HepG2 (cell line): ENCODE results near the gene ATIC. TPM values are rescaled to one million over a fixed set of nuclear protein-coding genes. Genes with fewer than 3 reads are reported as not detected.

ENCODE experiments used
- HCFC1 ChIP-seq: fragments of 150-350 bp; IDR thresholded peaks from 2 replicates; pipeline ENCODE4 v1.6.1; 2014; ENCODE audit warnings: low read depth, low read length
- ISX ChIP-seq: sonication (generic); formaldehyde crosslinking; conservative IDR thresholded peaks from 2 replicates; pipeline ENCODE4 v1.5.0; 2020; ENCODE audit warnings: missing genetic modification reagents
- KAT8 ChIP-seq: IDR thresholded peaks from 2 replicates; pipeline ENCODE4 v1.6.1; 2016; ENCODE audit warnings: missing genetic modification reagents, missing compliant biosample characterization
- KDM5B ChIP-seq: sonication (generic); formaldehyde crosslinking; IDR thresholded peaks from 2 replicates; pipeline ENCODE4 v1.4.0; 2020; ENCODE audit warnings: missing genetic modification reagents, mild to moderate bottlenecking, borderline replicate concordance
- MAF1 ChIP-seq: sonication (generic); formaldehyde crosslinking; IDR thresholded peaks from 2 replicates; pipeline ENCODE4 v1.5.0; 2020; ENCODE audit warnings: missing genetic modification reagents, borderline replicate concordance
- MYC ChIP-seq: sonication (generic); formaldehyde crosslinking; IDR thresholded peaks from 2 replicates; pipeline ENCODE4 v1.9.0; 2021; ENCODE audit warnings: missing genetic modification reagents, borderline replicate concordance
- ZFP1 ChIP-seq: IDR thresholded peaks from 2 replicates; pipeline ENCODE4 v1.6.1; 2016
- ZKSCAN1 ChIP-seq: fragments of 150-350 bp; IDR thresholded peaks from 2 replicates; pipeline ENCODE4 v1.6.1; 2014; ENCODE audit warnings: low read length
- ZNF292 ChIP-seq: sonication (generic); formaldehyde crosslinking; IDR thresholded peaks from 2 replicates; pipeline ENCODE4 v1.8.1; 2022; ENCODE audit warnings: mild to moderate bottlenecking, low read depth, missing genetic modification reagents, borderline replicate concordance
- ZNF354B ChIP-seq: sonication (generic); formaldehyde crosslinking; IDR thresholded peaks from 2 replicates; pipeline ENCODE4 v1.8.0; 2022; ENCODE audit warnings: mild to moderate bottlenecking, missing genetic modification reagents
- ZNF451 ChIP-seq: sonication (generic); formaldehyde crosslinking; IDR thresholded peaks from 2 replicates; pipeline ENCODE4 v1.5.0; 2020; ENCODE audit warnings: mild to moderate bottlenecking, missing genetic modification reagents
- polyA plus RNA-seq, 8 experiments: library from polyadenylated mRNA; depleted of rRNA in 3 of 8; stranded (reverse) in 7 of 8; unstranded in 1 of 8; fragments of >200 nt; fragmentation: Illumina TruSeq in 4 of 8; extraction: Trizol in 4 of 8; gene quantifications; 2 replicates each; pipeline versions ENCODE4 v1.2.1 to v1.2.3, GENCODE V29; 2011 to 2016; ENCODE audit warnings: low read depth in 4 of 8, missing spikeins in 1 of 8, mixed read lengths in 1 of 8; ENCODE audit not compliant: insufficient read depth in 1 of 8
- total RNA-seq, 5 experiments: library from RNA; depleted of rRNA; stranded (reverse); fragments of >200 nt; fragmentation: Illumina TruSeq; extraction: Trizol; gene quantifications; 2 replicates each; pipeline ENCODE4 v1.2.3, GENCODE V29; 2016; ENCODE audit warnings: low read depth in 1 of 5
- TF ChIP-seq, protein P1 (sequence below): IDR thresholded peaks from 2 replicates; pipeline ENCODE4 v1.6.1; 2016; ENCODE audit warnings: control low read depth
- TF ChIP-seq, protein P2 (sequence below): sonication (generic); formaldehyde crosslinking; IDR thresholded peaks from 2 replicates; pipeline ENCODE4 v1.4.0; 2020; ENCODE audit warnings: mild to moderate bottlenecking, missing genetic modification reagents
- TF ChIP-seq, protein P3 (sequence below): sonication (generic); formaldehyde crosslinking; IDR thresholded peaks from 2 replicates; pipeline ENCODE4 v1.5.1; 2020; ENCODE audit warnings: missing genetic modification reagents, mild to moderate bottlenecking, borderline replicate concordance
- TF ChIP-seq, protein P4 (sequence below): sonication (generic); formaldehyde crosslinking; IDR thresholded peaks from 2 replicates; pipeline ENCODE4 v1.4.0; 2020; ENCODE audit warnings: missing genetic modification reagents
- TF ChIP-seq, protein P5 (sequence below), 2 experiments: sonication (generic) in 1 of 2; formaldehyde crosslinking in 1 of 2; IDR thresholded peaks; 2 replicates each; pipeline versions ENCODE4 v1.4.0 to v1.6.1; 2018 to 2020; ENCODE audit warnings: missing genetic modification reagents in 2 of 2, borderline replicate concordance in 1 of 2, low read depth in 1 of 2, mild to moderate bottlenecking in 1 of 2, missing biosample characterization in 1 of 2
- TF ChIP-seq, protein P6 (sequence below): sonication (generic); formaldehyde crosslinking; IDR thresholded peaks from 2 replicates; pipeline ENCODE4 v1.5.0; 2020; ENCODE audit warnings: missing genetic modification reagents
- TF ChIP-seq, protein P7 (sequence below): sonication (generic); formaldehyde crosslinking; conservative IDR thresholded peaks from 2 replicates; pipeline ENCODE4 v1.8.0; 2022; ENCODE audit warnings: missing genetic modification reagents

Gene ATIC
- total and polyA plus RNA-seq, 2 of the 13 experiments (the other 11 are each of a cell fraction or from before 2014, with no cell fraction given): 89.8 to 146 TPM

DNA sequence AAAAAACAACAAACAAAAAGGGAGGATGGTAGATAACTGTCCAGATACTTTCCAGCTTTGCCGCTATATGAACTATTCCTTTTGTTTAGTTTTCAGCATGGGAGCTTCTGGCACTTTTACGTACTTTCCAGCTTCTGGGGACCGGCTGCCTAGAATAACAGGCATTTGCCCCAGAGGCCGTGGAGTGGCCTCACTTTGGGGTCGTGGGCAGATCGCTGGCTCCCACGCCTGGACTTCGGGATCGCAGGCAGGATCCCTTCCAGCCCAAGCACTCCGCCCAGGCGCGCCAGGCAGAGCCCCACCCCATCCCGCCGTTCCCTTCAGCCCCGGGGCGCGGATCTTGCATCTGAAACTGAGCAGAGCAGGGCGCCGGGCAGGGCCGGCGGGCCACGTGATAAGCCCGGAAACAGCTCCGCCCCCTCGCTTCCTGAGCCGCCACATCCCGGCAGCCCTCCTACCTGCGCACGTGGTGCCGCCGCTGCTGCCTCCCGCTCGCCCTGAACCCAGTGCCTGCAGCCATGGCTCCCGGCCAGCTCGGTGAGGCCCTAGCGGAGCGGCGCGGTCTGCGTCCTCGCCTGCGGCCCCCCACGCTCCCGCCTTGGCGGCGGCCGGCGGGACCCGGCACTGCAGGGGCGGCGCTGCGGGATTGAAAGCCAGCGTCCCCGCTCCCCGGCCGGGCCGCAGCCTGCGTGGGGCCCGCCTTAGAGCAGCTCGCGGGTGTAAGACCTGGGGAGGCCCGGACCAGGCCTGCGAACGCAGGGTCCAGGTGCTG is at the start of gene ATIC (continued):
- TF ChIP-seq, protein P1, sequence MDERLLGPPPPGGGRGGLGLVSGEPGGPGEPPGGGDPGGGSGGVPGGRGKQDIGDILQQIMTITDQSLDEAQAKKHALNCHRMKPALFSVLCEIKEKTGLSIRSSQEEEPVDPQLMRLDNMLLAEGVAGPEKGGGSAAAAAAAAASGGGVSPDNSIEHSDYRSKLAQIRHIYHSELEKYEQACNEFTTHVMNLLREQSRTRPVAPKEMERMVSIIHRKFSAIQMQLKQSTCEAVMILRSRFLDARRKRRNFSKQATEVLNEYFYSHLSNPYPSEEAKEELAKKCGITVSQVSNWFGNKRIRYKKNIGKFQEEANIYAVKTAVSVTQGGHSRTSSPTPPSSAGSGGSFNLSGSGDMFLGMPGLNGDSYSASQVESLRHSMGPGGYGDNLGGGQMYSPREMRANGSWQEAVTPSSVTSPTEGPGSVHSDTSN: no peak
- peak; percentile 92 for TF ChIP-seq KAT8
- TF ChIP-seq, protein P2, sequence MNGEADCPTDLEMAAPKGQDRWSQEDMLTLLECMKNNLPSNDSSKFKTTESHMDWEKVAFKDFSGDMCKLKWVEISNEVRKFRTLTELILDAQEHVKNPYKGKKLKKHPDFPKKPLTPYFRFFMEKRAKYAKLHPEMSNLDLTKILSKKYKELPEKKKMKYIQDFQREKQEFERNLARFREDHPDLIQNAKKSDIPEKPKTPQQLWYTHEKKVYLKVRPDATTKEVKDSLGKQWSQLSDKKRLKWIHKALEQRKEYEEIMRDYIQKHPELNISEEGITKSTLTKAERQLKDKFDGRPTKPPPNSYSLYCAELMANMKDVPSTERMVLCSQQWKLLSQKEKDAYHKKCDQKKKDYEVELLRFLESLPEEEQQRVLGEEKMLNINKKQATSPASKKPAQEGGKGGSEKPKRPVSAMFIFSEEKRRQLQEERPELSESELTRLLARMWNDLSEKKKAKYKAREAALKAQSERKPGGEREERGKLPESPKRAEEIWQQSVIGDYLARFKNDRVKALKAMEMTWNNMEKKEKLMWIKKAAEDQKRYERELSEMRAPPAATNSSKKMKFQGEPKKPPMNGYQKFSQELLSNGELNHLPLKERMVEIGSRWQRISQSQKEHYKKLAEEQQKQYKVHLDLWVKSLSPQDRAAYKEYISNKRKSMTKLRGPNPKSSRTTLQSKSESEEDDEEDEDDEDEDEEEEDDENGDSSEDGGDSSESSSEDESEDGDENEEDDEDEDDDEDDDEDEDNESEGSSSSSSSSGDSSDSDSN (CRISPR knock-in tag): peak; percentile 96; the same call in 1 of the 2 replicates
- TF ChIP-seq KDM5B: peak; percentile 98
- TF ChIP-seq, protein P3, sequence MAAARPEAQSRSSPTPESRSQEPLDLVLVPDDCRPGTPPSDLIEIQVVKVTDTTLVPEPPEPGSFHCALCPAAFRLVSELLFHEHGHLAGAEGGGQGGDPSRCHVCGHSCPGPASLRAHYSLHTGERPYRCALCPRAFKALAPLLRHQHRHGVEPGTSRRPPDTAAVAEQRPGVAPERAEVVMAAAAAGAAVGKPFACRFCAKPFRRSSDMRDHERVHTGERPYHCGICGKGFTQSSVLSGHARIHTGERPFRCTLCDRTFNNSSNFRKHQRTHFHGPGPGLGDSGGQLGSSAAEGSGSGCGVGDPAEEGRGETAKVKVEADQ (CRISPR knock-in tag): peak; percentile 99
- TF ChIP-seq MYC (CRISPR knock-in tag): peak; percentile 100
- TF ChIP-seq ZNF354B (CRISPR knock-in tag): no peak
- no peak for TF ChIP-seq HCFC1
- peak; percentile 91 for TF ChIP-seq ZNF292
- peak; percentile 84; the same call in 1 of the 2 replicates for TF ChIP-seq MAF1 (CRISPR knock-in tag)
- TF ChIP-seq, protein P4, sequence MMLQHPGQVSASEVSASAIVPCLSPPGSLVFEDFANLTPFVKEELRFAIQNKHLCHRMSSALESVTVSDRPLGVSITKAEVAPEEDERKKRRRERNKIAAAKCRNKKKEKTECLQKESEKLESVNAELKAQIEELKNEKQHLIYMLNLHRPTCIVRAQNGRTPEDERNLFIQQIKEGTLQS: peak; percentile 60; the same call in 1 of the 2 replicates
- TF ChIP-seq ISX (CRISPR knock-in tag): 0 out of 2 replicates have a peak, but pooled peaks have one; percentile 81
- TF ChIP-seq ZFP1: peak; percentile 32; the same call in 1 of the 2 replicates
- TF ChIP-seq, protein P5, sequence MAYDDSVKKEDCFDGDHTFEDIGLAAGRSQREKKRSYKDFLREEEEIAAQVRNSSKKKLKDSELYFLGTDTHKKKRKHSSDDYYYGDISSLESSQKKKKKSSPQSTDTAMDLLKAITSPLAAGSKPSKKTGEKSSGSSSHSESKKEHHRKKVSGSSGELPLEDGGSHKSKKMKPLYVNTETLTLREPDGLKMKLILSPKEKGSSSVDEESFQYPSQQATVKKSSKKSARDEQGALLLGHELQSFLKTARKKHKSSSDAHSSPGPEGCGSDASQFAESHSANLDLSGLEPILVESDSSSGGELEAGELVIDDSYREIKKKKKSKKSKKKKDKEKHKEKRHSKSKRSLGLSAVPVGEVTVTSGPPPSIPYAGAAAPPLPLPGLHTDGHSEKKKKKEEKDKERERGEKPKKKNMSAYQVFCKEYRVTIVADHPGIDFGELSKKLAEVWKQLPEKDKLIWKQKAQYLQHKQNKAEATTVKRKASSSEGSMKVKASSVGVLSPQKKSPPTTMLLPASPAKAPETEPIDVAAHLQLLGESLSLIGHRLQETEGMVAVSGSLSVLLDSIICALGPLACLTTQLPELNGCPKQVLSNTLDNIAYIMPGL (CRISPR knock-in tag; IDR thresholded peaks at IDR 0.05; ENCODE audit: borderline replicate concordance in 1 of 2, low read depth in 1 of 2): peak; percentile 85
- TF ChIP-seq ZNF451 (CRISPR knock-in tag): peak; percentile 97
- TF ChIP-seq, protein P6, sequence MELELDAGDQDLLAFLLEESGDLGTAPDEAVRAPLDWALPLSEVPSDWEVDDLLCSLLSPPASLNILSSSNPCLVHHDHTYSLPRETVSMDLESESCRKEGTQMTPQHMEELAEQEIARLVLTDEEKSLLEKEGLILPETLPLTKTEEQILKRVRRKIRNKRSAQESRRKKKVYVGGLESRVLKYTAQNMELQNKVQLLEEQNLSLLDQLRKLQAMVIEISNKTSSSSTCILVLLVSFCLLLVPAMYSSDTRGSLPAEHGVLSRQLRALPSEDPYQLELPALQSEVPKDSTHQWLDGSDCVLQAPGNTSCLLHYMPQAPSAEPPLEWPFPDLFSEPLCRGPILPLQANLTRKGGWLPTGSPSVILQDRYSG (CRISPR knock-in tag): peak; percentile 96
- no peak; the same call in 1 of the 2 replicates for TF ChIP-seq ZKSCAN1
- TF ChIP-seq, protein P7, sequence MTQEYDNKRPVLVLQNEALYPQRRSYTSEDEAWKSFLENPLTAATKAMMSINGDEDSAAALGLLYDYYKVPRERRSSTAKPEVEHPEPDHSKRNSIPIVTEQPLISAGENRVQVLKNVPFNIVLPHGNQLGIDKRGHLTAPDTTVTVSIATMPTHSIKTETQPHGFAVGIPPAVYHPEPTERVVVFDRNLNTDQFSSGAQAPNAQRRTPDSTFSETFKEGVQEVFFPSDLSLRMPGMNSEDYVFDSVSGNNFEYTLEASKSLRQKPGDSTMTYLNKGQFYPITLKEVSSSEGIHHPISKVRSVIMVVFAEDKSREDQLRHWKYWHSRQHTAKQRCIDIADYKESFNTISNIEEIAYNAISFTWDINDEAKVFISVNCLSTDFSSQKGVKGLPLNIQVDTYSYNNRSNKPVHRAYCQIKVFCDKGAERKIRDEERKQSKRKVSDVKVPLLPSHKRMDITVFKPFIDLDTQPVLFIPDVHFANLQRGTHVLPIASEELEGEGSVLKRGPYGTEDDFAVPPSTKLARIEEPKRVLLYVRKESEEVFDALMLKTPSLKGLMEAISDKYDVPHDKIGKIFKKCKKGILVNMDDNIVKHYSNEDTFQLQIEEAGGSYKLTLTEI (CRISPR knock-in tag): peak; percentile 64; the same call in 1 of the 2 replicates
